Smooth muscle cell (in vitro differentiated cells): ENCODE data around the gene PGA3. TPM values are rescaled to one million over a fixed set of nuclear protein-coding genes. Genes with fewer than 3 reads are reported as not detected.

Experiments
- DNase-seq: peaks from one replicate; lab custom pipeline; 2025; ENCODE audit not compliant: unreplicated experiment; lab: John Stamatoyannopoulos, UW
- H2AFZ ChIP-seq: fragments of 200-600 bp; sonication (generic); 2 replicates; pipeline ENCODE4 v1.6.0; 2016; ENCODE audit warnings: antibody characterized with exemption, low read depth, mild to moderate bottlenecking
- H3F3A ChIP-seq: fragments of 200-600 bp; sonication (generic); 2 replicates; pipeline ENCODE4 v1.6.0; 2017; ENCODE audit warnings: antibody characterized with exemption, low read depth
- H3K27ac ChIP-seq: fragments of 200-600 bp; sonication (generic); 2 replicates; pipeline ENCODE4 v1.5.1; 2016; ENCODE audit warnings: low read depth, mild to moderate bottlenecking
- H3K27me3 ChIP-seq: fragments of 200-600 bp; sonication (generic); 2 replicates; pipeline ENCODE4 v1.6.1; 2016; ENCODE audit warnings: low read depth, mild to moderate bottlenecking
- H3K36me3 ChIP-seq: fragments of 200-600 bp; sonication (generic); 2 replicates; pipeline ENCODE4 v1.5.1; 2016; ENCODE audit warnings: low read depth
- H3K4me1 ChIP-seq: fragments of 200-600 bp; sonication (generic); 2 replicates; pipeline ENCODE4 v1.5.1; 2016; ENCODE audit warnings: low read depth
- H3K4me2 ChIP-seq: fragments of 200-600 bp; sonication (generic); 2 replicates; pipeline ENCODE4 v1.6.0; 2016; ENCODE audit warnings: mild to moderate bottlenecking
- H3K4me3 ChIP-seq: fragments of 200-600 bp; sonication (generic); 2 replicates; pipeline ENCODE4 v1.5.1; 2016; ENCODE audit warnings: mild to moderate bottlenecking
- H3K79me2 ChIP-seq: fragments of 200-600 bp; sonication (generic); 2 replicates; pipeline ENCODE4 v1.6.0; 2016; ENCODE audit warnings: low read depth, mild to moderate bottlenecking
- H3K9ac ChIP-seq: fragments of 200-600 bp; sonication (generic); 2 replicates; pipeline ENCODE4 v1.6.0; 2016; ENCODE audit warnings: low read depth
- H3K9me3 ChIP-seq: fragments of 200-600 bp; sonication (generic); replicated peaks from 2 replicates; pipeline ENCODE4 v1.5.1; 2016; ENCODE audit warnings: low read depth
- H4K20me1 ChIP-seq: fragments of 200-600 bp; sonication (generic); 2 replicates; pipeline ENCODE4 v1.6.0; 2016; ENCODE audit warnings: low read depth
- WGBS: methylation state at CpG from one replicate; pipeline ENCODE4 v1.1.7; 2016; ENCODE audit warnings: low lambda C conversion rate; 5-methylcytosine and 5-hydroxymethylcytosine counted together
- polyA plus RNA-seq: library from polyadenylated mRNA; unstranded; fragments of >200 nt; fragmentation: Nextera tagmentation; extraction: Ambion mirVana; gene quantifications from 2 replicates; pipeline ENCODE4 v1.2.1, GENCODE V29; 2016
- total RNA-seq: library from RNA; depleted of rRNA; stranded (reverse); fragments of >200 nt; gene quantifications from 2 replicates; pipeline ENCODE4 v1.2.3, GENCODE V29; 2014
- TF ChIP-seq, protein P1 (sequence below): fragments of 200-600 bp; sonication (generic); IDR thresholded peaks from 2 replicates; pipeline ENCODE4 v1.5.1; 2017; ENCODE audit warnings: borderline replicate concordance, mild to moderate bottlenecking, antibody characterized with exemption; ENCODE audit not compliant: insufficient read depth, poor library complexity, severe bottlenecking

Gene PGA3
- total and polyA plus RNA-seq, 2 experiments from 2014 or later, result not detected

DNA sequence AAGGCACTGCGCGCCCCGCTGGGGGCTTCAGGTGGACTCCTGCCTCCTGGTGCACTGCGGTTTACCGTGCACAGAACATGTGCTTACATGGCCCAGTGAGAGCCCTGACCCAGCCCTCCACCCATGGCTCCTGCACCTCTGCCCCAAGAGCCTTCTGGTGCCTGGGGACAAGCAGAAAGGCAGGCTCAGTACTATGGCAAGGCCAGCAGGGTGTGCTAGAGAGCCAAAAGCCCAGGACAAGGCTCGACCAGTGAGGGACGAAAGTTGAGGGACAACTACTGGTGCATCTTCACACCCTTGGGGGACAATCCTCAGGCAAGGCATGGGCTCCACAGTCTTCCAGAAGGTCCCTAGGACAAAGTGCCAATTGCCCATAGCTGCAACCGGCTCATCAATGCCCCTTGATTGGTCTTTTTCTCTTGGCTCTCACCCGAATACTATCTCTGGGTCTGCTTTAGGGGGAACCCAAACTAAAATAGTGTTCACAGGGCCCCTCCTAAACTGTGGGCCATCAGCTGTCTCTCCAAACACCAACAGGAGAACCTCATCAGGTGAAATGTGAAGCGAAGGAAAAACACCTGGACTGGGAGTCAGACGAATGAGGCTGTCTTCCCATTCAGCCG, 51.2 kb downstream of the PGA3 start:
- peak; percentile 7 for DNase-seq
- H3K36me3 ChIP-seq, result no peaks in the 10 kb centered on the region
- no peaks in the 10 kb centered on the region for H3K9me3 ChIP-seq

DNA sequence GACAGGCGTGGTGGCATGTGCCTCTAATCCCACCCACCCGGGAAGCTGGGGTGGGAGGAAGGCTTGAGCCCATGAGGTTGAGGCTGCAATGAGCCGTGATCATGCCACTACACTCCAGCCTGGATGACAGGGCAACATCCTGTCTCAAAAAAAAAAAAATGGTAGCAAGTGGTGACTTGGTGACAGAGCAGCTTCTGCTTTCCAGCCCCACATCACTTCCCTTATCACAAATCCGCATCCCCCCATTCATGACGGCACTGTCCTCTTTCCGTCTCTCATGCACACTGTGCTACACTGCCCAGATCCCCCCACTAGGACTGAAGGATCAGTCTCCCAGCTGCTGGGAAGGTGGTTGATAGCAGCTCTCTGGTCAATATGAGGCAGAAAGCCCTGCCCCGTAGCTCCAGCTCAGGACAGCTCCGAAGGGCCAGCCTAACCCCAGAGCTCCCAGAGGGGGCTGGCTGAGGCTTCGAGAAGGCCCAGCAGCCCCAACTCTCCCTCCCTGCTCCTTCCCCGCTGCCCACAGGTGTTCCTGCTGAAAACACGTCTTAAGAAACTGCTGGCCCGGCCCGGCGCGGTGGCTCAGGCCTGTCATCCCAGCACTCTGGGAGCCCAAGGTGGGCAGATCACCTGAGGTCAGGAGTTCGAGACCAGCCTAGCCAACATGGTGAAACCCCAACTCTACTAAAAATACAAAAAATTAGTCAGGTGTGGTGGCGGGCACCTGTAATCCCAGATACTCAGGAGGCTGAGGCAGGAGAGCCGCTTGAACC, 53.6 kb downstream of the PGA3 start:
- H3K4me2 ChIP-seq, result no peak overlapping the region
- no peak for DNase-seq
- WGBS, result 91% methylated on average over 18 of the region's 18 CpGs

More for the DNA sequence above, 51.2 kb downstream of the PGA3 start:
- Histone ChIP-seq H2AFZ (no peak overlapping the region), H3F3A (no peaks in the 10 kb centered on the region), H3K27ac (no peak overlapping the region), H3K27me3 (no peaks in the 10 kb centered on the region), H3K4me2 (no peak overlapping the region), H3K4me1 (no peaks in the 10 kb centered on the region), H3K79me2 (no peaks in the 10 kb centered on the region), H3K9ac (no peak overlapping the region), H4K20me1 (no peaks in the 10 kb centered on the region), H3K4me3 (no peak overlapping the region)
- TF ChIP-seq, protein P1, sequence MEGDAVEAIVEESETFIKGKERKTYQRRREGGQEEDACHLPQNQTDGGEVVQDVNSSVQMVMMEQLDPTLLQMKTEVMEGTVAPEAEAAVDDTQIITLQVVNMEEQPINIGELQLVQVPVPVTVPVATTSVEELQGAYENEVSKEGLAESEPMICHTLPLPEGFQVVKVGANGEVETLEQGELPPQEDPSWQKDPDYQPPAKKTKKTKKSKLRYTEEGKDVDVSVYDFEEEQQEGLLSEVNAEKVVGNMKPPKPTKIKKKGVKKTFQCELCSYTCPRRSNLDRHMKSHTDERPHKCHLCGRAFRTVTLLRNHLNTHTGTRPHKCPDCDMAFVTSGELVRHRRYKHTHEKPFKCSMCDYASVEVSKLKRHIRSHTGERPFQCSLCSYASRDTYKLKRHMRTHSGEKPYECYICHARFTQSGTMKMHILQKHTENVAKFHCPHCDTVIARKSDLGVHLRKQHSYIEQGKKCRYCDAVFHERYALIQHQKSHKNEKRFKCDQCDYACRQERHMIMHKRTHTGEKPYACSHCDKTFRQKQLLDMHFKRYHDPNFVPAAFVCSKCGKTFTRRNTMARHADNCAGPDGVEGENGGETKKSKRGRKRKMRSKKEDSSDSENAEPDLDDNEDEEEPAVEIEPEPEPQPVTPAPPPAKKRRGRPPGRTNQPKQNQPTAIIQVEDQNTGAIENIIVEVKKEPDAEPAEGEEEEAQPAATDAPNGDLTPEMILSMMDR, result peak; percentile 74
- 56% methylated on average over 12 of the region's 12 CpGs for WGBS

DNA sequence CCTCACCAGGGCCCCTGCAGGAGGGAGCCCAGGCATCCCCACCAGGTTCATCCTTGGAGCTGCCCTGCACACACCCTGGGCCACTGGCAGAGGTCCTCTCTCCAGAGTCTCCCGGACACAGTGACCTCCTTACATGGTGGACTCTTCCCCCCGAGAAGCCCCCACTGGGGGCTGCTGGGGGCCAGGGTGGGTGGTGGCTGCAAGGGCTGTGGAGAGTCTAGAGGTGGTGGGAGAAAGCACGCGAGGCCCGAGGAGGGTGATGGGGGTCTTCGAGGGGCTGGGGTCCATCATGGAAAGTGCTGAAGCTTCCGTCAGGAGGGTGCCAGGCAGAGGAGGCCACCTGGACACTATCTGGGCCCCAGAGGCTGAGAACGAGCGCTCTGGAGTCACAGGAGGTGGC, 55.2 kb downstream of the PGA3 start:
- DNase-seq, result no peak
- Histone ChIP-seq H4K20me1 (no peaks in the 10 kb centered on the region), H3K4me1 (no peaks in the 10 kb centered on the region), H3K9me3 (no peaks in the 10 kb centered on the region), H3K79me2 (no peaks in the 10 kb centered on the region), H3K4me3 (no peak overlapping the region), H3K27me3 (no peaks in the 10 kb centered on the region), H2AFZ (no peak overlapping the region), H3F3A (no peaks in the 10 kb centered on the region), H3K4me2 (no peak overlapping the region), H3K9ac (no peak overlapping the region), H3K27ac (no peak overlapping the region), H3K36me3 (no peaks in the 10 kb centered on the region)
- WGBS, result 92% methylated on average over 8 of the region's 9 CpGs
- TF ChIP-seq, protein P1, result no peak

More for the DNA sequence above, 53.6 kb downstream of the PGA3 start:
- H2AFZ ChIP-seq, result no peak overlapping the region
- no peaks in the 10 kb centered on the region for H3F3A ChIP-seq
- no peaks in the 10 kb centered on the region for H3K4me1 ChIP-seq
- no peaks in the 10 kb centered on the region for H4K20me1 ChIP-seq
- TF ChIP-seq, protein P1, result no peak
- no peak overlapping the region for H3K27ac ChIP-seq
- H3K36me3 ChIP-seq, result no peaks in the 10 kb centered on the region
- H3K4me3 ChIP-seq, result no peak overlapping the region
- H3K9me3 ChIP-seq, result no peaks in the 10 kb centered on the region
- no peak overlapping the region for H3K9ac ChIP-seq
- H3K27me3 ChIP-seq, result no peaks in the 10 kb centered on the region
- H3K79me2 ChIP-seq, result no peaks in the 10 kb centered on the region
